SK-N-SH treated with all-trans-retinoic acid at 6 μM for 48 hours (cell line): ENCODE measurements around the gene TM6SF1.

ENCODE experiments used
- ATAC-seq: fragments of 200-7000 bp; cut with Tn5 transposase; 3 replicates; pipeline ENCODE4 v1.9.1; 2020; ENCODE audit warnings: mild to moderate bottlenecking, moderate library complexity
- ARNTL ChIP-seq: fragments of 450-650 bp; formaldehyde crosslinking; IDR thresholded peaks from 2 replicates; pipeline ENCODE4 v1.5.0; 2020; ENCODE audit warnings: low read depth, mild to moderate bottlenecking, moderate library complexity, borderline replicate concordance
- CSDC2 ChIP-seq: fragments of 250-450 bp; sonication (Bioruptor Pico); IDR thresholded peaks from 2 replicates; pipeline ENCODE4 v1.5.0; 2020; ENCODE audit warnings: mild to moderate bottlenecking, moderate library complexity
- ESRRG ChIP-seq: fragments of 250-450 bp; sonication (Bioruptor Pico); IDR thresholded peaks from 2 replicates; pipeline ENCODE4 v1.6.1; 2021; ENCODE audit warnings: mild to moderate bottlenecking
- GLIS3 ChIP-seq: fragments of 250-450 bp; sonication (Bioruptor Pico); IDR thresholded peaks from 2 replicates; pipeline ENCODE4 v1.5.0; 2020; ENCODE audit warnings: mild to moderate bottlenecking, moderate library complexity
- ISL1 ChIP-seq: fragments of 250-450 bp; sonication (Bioruptor Pico); IDR thresholded peaks from 2 replicates; pipeline ENCODE4 v2.1.2; 2022; ENCODE audit warnings: mild to moderate bottlenecking, moderate library complexity
- OSR1 ChIP-seq: fragments of 250-450 bp; sonication (Bioruptor Pico); IDR thresholded peaks from 2 replicates; pipeline ENCODE4 v1.8.0; 2022; ENCODE audit warnings: moderate library complexity, mild to moderate bottlenecking, inconsistent platforms
- PPARA ChIP-seq: fragments of 250-450 bp; sonication (Bioruptor Pico); IDR thresholded peaks from 2 replicates; pipeline ENCODE4 v1.5.0; 2020; ENCODE audit warnings: mild to moderate bottlenecking, borderline replicate concordance
- TOX ChIP-seq: fragments of 250-450 bp; sonication (Bioruptor Pico); IDR thresholded peaks from 2 replicates; pipeline ENCODE4 v1.8.0; 2021; ENCODE audit warnings: mild to moderate bottlenecking, moderate library complexity, borderline replicate concordance
- ZC3H10 ChIP-seq: fragments of 250-450 bp; sonication (Bioruptor Pico); IDR thresholded peaks from 2 replicates; pipeline ENCODE4 v1.5.1; 2021; ENCODE audit warnings: mild to moderate bottlenecking, moderate library complexity
- ZFP3 ChIP-seq: fragments of 250-450 bp; sonication (Bioruptor Pico); IDR thresholded peaks from 2 replicates; pipeline ENCODE4 v1.5.0; 2020; ENCODE audit warnings: mild to moderate bottlenecking, moderate library complexity
- ZFP30 ChIP-seq: fragments of 450-650 bp; formaldehyde crosslinking; IDR thresholded peaks from 2 replicates; pipeline ENCODE4 v1.5.0; 2022; ENCODE audit warnings: mild to moderate bottlenecking, moderate library complexity
- ZNF565 ChIP-seq: fragments of 450-650 bp; formaldehyde crosslinking; conservative IDR thresholded peaks from 2 replicates; pipeline ENCODE4 v1.5.0; 2020; ENCODE audit warnings: low read depth, mild to moderate bottlenecking, moderate library complexity
- ZNF70 ChIP-seq: fragments of 450-650 bp; formaldehyde crosslinking; IDR thresholded peaks from 2 replicates; pipeline ENCODE4 v1.5.0; 2020; ENCODE audit warnings: mild to moderate bottlenecking, moderate library complexity
- ZNF8 ChIP-seq: fragments of 450-650 bp; formaldehyde crosslinking; IDR thresholded peaks from 2 replicates; pipeline ENCODE4 v1.5.0; 2020; ENCODE audit warnings: mild to moderate bottlenecking, moderate library complexity
- TF ChIP-seq, protein P1 (sequence below): fragments of 250-450 bp; sonication (Bioruptor Pico); IDR thresholded peaks from 2 replicates; pipeline ENCODE4 v1.8.0; 2020; ENCODE audit warnings: mild to moderate bottlenecking, moderate library complexity, borderline replicate concordance
- TF ChIP-seq, protein P2 (sequence below): fragments of 250-450 bp; sonication (Bioruptor Pico); IDR thresholded peaks from 2 replicates; pipeline ENCODE4 v1.5.1; 2021; ENCODE audit warnings: mild to moderate bottlenecking, moderate library complexity
- TF ChIP-seq, protein P3 (sequence below): fragments of 250-450 bp; sonication (Bioruptor Pico); IDR thresholded peaks from 2 replicates; pipeline ENCODE4 v1.5.0; 2020; ENCODE audit warnings: mild to moderate bottlenecking, moderate library complexity
- TF ChIP-seq, protein P4 (sequence below): fragments of 250-450 bp; sonication (Bioruptor Pico); IDR thresholded peaks from 2 replicates; pipeline ENCODE4 v1.5.1; 2020; ENCODE audit warnings: low read depth, mild to moderate bottlenecking, moderate library complexity
- TF ChIP-seq, protein P5 (sequence below): fragments of 250-450 bp; sonication (Bioruptor Pico); IDR thresholded peaks from 2 replicates; pipeline ENCODE4 v1.8.0; 2021; ENCODE audit warnings: low read depth, mild to moderate bottlenecking, moderate library complexity, borderline replicate concordance

The TM6SF1 gene

DNA sequence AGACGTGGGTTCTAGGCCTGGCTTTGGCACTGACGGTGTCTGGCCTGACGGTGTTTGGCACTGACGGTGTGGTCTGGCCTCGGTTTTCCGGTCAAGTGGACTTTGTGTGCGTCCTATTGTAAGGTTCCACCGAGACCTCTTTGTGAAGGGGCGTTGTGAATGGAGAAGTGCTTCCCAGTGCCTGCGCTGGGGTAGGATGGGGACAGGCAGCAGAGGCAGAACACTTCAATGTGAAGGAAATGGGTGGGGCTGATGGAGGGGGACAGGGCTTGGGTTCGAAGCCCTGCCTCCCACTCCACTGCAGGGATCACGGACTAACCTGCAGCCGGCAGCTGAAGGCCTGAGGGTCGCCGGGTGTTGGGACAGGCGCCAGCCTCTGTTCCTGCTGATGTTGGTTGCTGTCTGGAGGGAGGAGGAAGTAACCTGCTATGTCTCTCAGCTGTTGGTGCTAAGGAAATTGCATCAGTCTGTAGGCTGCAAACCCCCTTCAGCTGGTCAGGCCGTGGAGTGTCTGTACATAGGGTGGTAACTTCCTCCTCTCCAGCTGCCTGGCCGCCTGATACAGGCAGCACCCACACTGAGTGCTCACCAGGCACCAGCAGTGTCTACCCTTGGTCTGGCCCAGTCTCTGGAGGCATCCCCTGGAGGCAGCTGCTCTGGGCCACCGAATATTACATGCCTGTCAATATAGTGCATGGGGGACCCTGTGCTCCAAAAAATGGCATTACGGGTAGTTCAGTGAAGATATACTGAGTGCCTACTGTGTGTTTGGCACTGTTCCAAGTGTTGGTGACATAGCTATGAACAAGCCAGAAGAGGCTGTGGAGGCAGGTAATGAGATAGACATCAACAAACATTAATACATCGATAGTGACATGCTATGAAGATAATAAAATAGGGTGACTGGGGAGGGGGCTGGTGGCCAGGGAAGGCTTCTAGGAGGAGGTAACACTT is 1.1 kb downstream of the TM6SF1 start:
- ATAC-seq = no peak; the same call in 2 of the 3 replicates
- no peak for TF ChIP-seq GLIS3 (CRISPR knock-in tag)
- no peak for TF ChIP-seq ZNF70
- TF ChIP-seq, protein P1, sequence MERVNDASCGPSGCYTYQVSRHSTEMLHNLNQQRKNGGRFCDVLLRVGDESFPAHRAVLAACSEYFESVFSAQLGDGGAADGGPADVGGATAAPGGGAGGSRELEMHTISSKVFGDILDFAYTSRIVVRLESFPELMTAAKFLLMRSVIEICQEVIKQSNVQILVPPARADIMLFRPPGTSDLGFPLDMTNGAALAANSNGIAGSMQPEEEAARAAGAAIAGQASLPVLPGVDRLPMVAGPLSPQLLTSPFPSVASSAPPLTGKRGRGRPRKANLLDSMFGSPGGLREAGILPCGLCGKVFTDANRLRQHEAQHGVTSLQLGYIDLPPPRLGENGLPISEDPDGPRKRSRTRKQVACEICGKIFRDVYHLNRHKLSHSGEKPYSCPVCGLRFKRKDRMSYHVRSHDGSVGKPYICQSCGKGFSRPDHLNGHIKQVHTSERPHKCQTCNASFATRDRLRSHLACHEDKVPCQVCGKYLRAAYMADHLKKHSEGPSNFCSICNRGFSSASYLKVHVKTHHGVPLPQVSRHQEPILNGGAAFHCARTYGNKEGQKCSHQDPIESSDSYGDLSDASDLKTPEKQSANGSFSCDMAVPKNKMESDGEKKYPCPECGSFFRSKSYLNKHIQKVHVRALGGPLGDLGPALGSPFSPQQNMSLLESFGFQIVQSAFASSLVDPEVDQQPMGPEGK (CRISPR knock-in tag) = no peak
- TF ChIP-seq ZNF565 (CRISPR knock-in tag) = no peak
- no peak for TF ChIP-seq ZNF8 (CRISPR knock-in tag)
- no peak for TF ChIP-seq CSDC2 (CRISPR knock-in tag)
- TF ChIP-seq PPARA = no peak
- TF ChIP-seq, protein P2, sequence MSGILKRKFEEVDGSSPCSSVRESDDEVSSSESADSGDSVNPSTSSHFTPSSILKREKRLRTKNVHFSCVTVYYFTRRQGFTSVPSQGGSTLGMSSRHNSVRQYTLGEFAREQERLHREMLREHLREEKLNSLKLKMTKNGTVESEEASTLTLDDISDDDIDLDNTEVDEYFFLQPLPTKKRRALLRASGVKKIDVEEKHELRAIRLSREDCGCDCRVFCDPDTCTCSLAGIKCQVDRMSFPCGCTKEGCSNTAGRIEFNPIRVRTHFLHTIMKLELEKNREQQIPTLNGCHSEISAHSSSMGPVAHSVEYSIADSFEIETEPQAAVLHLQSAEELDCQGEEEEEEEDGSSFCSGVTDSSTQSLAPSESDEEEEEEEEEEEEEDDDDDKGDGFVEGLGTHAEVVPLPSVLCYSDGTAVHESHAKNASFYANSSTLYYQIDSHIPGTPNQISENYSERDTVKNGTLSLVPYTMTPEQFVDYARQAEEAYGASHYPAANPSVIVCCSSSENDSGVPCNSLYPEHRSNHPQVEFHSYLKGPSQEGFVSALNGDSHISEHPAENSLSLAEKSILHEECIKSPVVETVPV (CRISPR knock-in tag) = no peak

DNA sequence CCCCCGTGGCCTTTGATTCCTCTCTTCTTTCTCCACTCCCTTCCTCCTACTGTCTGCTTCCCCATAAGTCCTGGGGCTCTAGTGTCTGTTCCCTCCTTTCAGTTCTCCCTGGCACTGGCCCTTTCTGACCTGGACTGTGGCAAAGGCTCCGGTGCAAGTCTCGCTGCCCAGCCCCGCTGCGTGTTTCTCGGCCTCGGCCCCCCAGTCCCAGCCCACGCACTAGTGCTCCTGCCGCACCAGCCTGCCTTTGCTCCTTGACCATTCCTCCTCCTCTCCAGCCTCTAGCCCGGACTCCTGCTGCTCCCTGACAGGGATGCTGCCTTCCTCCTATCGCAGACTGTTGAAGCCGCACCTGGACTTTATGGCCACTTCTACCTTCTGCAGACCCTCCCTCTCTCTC is 2.1 kb downstream of the TM6SF1 start:
- TF ChIP-seq ZFP3 (no peak), ARNTL (CRISPR knock-in tag) (no peak), ZNF70 (no peak), OSR1 (CRISPR knock-in tag) (no peak), TOX (CRISPR knock-in tag) (no peak), ESRRG (no peak)
- TF ChIP-seq, protein P3, sequence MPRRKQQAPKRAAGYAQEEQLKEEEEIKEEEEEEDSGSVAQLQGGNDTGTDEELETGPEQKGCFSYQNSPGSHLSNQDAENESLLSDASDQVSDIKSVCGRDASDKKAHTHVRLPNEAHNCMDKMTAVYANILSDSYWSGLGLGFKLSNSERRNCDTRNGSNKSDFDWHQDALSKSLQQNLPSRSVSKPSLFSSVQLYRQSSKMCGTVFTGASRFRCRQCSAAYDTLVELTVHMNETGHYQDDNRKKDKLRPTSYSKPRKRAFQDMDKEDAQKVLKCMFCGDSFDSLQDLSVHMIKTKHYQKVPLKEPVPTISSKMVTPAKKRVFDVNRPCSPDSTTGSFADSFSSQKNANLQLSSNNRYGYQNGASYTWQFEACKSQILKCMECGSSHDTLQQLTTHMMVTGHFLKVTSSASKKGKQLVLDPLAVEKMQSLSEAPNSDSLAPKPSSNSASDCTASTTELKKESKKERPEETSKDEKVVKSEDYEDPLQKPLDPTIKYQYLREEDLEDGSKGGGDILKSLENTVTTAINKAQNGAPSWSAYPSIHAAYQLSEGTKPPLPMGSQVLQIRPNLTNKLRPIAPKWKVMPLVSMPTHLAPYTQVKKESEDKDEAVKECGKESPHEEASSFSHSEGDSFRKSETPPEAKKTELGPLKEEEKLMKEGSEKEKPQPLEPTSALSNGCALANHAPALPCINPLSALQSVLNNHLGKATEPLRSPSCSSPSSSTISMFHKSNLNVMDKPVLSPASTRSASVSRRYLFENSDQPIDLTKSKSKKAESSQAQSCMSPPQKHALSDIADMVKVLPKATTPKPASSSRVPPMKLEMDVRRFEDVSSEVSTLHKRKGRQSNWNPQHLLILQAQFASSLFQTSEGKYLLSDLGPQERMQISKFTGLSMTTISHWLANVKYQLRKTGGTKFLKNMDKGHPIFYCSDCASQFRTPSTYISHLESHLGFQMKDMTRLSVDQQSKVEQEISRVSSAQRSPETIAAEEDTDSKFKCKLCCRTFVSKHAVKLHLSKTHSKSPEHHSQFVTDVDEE (CRISPR knock-in tag) = no peak
- TF ChIP-seq, protein P1 (CRISPR knock-in tag) = no peak
- TF ChIP-seq, protein P2 (CRISPR knock-in tag) = no peak

DNA sequence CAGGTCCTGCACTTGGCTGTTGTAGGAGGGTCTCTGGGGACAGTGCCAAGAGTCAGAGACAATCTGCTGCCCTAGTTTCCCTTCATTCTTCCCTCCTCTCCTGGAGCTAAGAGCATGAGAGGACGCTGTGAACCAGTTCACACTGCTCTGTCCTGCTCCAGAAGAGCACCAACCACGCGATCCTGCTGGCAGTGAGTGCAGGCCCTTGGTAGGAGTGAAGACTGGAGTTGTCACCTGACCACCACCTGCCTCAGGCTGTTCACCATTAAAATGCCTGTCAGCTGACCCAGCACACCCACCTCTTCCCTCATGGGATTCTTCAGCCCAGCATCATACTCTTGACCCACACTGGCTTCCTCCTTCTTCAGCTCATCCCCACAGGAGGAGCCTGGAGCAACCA is 2.9 kb downstream of the TM6SF1 start:
- no peak for ATAC-seq
- TF ChIP-seq PPARA (no peak), CSDC2 (CRISPR knock-in tag) (no peak), ISL1 (CRISPR knock-in tag) (no peak), TOX (CRISPR knock-in tag) (no peak), ZC3H10 (no peak), ZFP30 (CRISPR knock-in tag) (no peak), OSR1 (CRISPR knock-in tag) (no peak)
- TF ChIP-seq, protein P4, sequence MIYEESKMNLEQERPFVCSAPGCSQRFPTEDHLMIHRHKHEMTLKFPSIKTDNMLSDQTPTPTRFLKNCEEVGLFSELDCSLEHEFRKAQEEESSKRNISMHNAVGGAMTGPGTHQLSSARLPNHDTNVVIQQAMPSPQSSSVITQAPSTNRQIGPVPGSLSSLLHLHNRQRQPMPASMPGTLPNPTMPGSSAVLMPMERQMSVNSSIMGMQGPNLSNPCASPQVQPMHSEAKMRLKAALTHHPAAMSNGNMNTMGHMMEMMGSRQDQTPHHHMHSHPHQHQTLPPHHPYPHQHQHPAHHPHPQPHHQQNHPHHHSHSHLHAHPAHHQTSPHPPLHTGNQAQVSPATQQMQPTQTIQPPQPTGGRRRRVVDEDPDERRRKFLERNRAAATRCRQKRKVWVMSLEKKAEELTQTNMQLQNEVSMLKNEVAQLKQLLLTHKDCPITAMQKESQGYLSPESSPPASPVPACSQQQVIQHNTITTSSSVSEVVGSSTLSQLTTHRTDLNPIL (CRISPR knock-in tag) = no peak
- TF ChIP-seq, protein P5, sequence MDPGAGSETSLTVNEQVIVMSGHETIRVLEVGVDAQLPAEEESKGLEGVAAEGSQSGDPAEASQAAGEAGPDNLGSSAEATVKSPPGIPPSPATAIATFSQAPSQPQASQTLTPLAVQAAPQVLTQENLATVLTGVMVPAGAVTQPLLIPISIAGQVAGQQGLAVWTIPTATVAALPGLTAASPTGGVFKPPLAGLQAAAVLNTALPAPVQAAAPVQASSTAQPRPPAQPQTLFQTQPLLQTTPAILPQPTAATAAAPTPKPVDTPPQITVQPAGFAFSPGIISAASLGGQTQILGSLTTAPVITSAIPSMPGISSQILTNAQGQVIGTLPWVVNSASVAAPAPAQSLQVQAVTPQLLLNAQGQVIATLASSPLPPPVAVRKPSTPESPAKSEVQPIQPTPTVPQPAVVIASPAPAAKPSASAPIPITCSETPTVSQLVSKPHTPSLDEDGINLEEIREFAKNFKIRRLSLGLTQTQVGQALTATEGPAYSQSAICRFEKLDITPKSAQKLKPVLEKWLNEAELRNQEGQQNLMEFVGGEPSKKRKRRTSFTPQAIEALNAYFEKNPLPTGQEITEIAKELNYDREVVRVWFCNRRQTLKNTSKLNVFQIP (CRISPR knock-in tag) = no peak

More for the DNA sequence above, 2.1 kb downstream of the TM6SF1 start:
- no peak for ATAC-seq
